ENCODE results near the gene UNC13A.

- TF ChIP-seq GTF2I (CRISPR knock-in tag; conservative IDR thresholded peaks at IDR 0.05) (no peak), NFYB (CRISPR knock-in tag; conservative IDR thresholded peaks at IDR 0.05; ENCODE audit: low read depth) (no peak), NR1H2 (CRISPR knock-in tag; IDR thresholded peaks at IDR 0.05) (no peak), STAT6 (CRISPR knock-in tag; conservative IDR thresholded peaks at IDR 0.05; ENCODE audit: low read depth) (no peak), ZNF232 (CRISPR knock-in tag; IDR thresholded peaks at IDR 0.05) (no peak), ZNF423 (CRISPR knock-in tag; IDR thresholded peaks at IDR 0.05) (no peak), SP1 (CRISPR knock-in tag; conservative IDR thresholded peaks at IDR 0.05) (no peak), SMAD3 (CRISPR knock-in tag; IDR thresholded peaks at IDR 0.05; ENCODE audit: borderline replicate concordance) (no peak), USF2 (CRISPR knock-in tag; IDR thresholded peaks at IDR 0.05) (no peak)
- TF ChIP-seq, protein P1, sequence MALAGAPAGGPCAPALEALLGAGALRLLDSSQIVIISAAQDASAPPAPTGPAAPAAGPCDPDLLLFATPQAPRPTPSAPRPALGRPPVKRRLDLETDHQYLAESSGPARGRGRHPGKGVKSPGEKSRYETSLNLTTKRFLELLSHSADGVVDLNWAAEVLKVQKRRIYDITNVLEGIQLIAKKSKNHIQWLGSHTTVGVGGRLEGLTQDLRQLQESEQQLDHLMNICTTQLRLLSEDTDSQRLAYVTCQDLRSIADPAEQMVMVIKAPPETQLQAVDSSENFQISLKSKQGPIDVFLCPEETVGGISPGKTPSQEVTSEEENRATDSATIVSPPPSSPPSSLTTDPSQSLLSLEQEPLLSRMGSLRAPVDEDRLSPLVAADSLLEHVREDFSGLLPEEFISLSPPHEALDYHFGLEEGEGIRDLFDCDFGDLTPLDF (CRISPR knock-in tag; IDR thresholded peaks at IDR 0.05) = no peak
- TF ChIP-seq, protein P2, sequence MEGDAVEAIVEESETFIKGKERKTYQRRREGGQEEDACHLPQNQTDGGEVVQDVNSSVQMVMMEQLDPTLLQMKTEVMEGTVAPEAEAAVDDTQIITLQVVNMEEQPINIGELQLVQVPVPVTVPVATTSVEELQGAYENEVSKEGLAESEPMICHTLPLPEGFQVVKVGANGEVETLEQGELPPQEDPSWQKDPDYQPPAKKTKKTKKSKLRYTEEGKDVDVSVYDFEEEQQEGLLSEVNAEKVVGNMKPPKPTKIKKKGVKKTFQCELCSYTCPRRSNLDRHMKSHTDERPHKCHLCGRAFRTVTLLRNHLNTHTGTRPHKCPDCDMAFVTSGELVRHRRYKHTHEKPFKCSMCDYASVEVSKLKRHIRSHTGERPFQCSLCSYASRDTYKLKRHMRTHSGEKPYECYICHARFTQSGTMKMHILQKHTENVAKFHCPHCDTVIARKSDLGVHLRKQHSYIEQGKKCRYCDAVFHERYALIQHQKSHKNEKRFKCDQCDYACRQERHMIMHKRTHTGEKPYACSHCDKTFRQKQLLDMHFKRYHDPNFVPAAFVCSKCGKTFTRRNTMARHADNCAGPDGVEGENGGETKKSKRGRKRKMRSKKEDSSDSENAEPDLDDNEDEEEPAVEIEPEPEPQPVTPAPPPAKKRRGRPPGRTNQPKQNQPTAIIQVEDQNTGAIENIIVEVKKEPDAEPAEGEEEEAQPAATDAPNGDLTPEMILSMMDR (IDR thresholded peaks at IDR 0.05) = no peak
- TF ChIP-seq, protein P3, sequence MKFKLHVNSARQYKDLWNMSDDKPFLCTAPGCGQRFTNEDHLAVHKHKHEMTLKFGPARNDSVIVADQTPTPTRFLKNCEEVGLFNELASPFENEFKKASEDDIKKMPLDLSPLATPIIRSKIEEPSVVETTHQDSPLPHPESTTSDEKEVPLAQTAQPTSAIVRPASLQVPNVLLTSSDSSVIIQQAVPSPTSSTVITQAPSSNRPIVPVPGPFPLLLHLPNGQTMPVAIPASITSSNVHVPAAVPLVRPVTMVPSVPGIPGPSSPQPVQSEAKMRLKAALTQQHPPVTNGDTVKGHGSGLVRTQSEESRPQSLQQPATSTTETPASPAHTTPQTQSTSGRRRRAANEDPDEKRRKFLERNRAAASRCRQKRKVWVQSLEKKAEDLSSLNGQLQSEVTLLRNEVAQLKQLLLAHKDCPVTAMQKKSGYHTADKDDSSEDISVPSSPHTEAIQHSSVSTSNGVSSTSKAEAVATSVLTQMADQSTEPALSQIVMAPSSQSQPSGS (CRISPR knock-in tag; IDR thresholded peaks at IDR 0.05; ENCODE audit: borderline replicate concordance, low read depth) = no peak
- TF ChIP-seq, protein P4, sequence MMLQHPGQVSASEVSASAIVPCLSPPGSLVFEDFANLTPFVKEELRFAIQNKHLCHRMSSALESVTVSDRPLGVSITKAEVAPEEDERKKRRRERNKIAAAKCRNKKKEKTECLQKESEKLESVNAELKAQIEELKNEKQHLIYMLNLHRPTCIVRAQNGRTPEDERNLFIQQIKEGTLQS (CRISPR knock-in tag; conservative IDR thresholded peaks at IDR 0.05) = no peak
Observed at GRCh38 chr19:17695198-17695597, 7.0 kb upstream of the UNC13A start.

Data from WTC11 (cell line).